Ramos (cell line): ENCODE results near the gene VCX2.
"Not testable (repeated sequence)": the region's sequence is repeated elsewhere in the genome, so short reads cannot be mapped to it uniquely, and the experiment has no call there.

Experiments used
- in situ Hi-C: fragments of 300-500 bp; cut with MboI; formaldehyde crosslinking; loops from one replicate; pipeline ENCODE4 v1.14.3; 2022; ENCODE audit warnings: low sequenced_read_pairs; ENCODE audit not compliant: unreplicated experiment

VCX2 gene

DNA sequence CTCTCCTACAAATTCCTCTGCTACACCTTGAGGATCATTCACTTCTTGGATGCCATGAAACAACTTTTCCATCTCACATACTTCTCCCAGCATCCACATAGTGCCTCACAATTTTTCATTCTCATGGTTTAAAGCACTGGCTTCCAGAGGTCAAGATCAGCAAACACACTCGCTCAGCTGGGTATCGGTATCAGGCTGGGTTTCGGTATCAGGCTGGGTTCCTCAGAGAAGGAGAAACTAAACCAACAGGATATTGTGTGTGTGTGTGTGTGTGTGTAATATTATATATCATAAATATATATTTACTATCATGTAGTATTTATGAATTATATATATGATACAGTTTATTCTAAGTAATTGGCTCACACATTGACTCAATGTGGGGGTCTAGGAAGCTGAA lies at the start of gene VCX2:
Gene VCX2, minus strand, starts transcription at position 99 of the 400 bp plus-strand sequence. CDS start 624 bp downstream, outside the sequence.
- in situ Hi-C loops, result not testable (repeated sequence)

DNA sequence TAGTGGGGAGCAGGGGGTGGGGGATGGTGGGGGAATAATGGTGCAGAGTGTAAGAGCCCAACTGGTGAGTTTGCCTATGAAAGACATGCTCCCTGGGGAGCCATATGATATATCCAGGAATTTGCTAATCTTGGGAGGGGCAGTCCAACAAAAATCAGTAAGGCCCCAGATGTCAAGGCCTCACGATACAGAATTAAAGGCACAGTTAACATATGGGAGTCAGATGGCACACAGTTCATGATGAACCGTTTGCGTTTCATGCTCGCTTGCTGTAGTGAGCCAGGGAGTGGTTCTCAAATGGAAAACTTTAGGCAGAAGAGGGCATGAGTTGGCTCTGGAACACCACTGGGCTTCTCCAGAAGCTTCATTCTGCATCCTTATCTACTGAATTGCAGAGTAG lies 33.9 kb upstream of the VCX2 start:
- in situ Hi-C loops, result no loop called here

DNA sequence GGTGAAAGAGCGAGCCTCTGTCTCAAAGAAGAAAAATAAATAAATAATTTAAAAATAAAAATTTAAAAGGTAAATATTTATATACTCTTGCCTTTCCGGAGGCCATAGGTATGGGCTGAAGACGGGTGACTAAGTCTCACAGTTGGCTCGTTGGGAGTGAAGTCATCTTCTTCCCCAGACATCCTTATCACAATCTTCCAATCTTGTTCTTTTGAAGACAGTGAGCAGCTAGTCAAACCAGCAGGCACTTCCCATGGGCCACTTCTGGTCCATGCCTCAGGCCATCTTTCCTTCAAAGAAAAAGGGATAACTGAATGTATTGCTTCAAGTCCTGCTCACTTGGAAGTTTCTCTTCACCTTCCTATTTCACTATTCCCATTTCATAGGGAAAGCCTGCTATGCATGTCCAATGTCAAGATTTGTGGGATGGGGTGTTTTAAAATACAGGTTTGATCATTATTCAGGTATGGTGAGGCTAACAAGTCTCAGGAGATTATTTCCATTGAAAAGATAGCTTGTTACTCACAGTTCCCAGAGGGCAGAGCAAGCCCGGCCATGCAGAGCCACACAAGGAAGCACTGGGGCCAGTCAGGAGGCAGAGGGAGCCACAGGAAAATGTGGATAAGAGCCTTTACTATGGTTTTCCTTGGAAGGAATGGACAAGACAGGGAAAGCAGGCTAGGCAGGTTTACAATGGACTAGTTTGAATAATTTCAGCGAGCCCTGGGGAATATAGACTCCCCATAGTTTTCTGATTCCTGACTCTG lies 33.3 kb upstream of the VCX2 start:
- in situ Hi-C loops, result no loop called here

DNA sequence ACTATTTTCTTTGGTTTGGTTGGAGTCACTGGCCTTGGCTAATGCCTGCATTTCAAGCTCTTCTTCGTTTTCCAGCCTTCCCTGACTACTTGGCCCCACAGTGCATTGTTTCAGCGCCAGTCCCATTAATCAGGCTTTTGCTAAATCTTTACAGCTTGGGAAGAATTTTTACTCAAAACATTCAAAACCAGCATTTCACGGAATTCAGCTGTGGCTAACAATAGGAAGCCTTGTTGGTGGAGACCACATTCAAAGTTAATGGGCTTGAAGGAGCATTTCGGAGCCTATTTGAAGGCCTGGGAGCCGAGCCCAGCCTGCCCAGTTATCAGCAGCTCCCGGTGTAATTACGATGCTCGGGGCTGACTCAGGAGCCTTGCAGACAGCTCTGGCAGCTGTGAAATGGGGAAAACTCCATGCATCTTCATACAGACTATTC lies 30.8 kb upstream of the VCX2 start:
- in situ Hi-C loops, result no loop called here

DNA sequence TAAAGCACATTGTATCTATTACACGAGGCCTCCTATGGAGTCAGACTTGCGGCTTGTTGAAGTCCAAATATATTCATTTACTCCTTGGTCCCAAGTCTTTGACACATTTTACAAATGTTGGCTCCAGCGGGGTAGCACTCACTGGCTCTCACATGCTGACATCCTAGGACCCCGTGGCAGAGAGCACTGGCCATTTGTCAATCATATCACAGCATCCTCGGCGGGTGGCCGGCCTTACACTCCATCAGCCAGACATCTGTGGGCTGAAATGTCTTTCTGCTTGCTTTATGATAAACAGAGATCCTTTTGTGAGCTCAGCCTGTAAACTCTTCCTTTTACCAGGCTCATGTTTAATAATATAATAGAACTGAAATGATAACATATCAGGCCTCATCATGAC lies 25.7 kb upstream of the VCX2 start:
- in situ Hi-C loops, result no loop called here

DNA sequence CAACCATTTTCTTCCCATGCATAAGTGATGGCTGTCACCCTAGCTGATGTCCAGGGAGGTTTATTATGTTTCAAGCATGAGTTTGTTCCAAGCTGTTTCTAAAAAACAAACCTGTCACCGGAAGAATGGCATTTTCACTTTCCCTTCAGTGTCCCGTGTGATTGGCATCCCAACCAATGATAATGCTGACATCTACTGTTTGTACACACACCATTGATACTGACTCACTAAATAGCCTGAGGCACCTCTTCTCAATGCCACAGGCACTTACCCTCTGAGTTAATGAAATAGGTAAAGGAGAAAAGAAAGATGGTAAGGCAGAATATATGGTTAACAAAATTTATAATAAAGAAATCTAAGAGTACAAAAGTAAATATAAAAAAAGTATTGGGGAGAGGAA lies 23.1 kb upstream of the VCX2 start:
- in situ Hi-C loops, result no loop called here

DNA sequence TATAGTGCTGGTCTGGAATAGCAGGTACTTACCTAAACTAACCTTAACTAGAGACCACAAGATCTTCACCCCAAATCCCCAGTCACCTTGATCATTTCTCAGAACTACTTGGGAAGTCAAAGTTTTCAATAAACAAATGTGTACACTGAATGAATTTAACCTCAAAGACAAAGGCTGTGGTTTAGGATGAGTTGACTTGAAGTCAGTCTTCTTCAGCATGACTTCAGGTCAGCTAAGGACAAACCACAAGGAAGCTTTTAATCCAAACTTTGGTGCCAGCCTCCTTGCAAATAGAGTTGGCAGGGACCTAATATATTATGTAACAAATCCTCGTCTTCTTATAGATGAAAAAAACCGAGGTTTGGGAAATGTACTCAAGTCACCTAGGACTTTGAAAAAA lies 21.2 kb upstream of the VCX2 start:
- in situ Hi-C loops, result no loop called here

DNA sequence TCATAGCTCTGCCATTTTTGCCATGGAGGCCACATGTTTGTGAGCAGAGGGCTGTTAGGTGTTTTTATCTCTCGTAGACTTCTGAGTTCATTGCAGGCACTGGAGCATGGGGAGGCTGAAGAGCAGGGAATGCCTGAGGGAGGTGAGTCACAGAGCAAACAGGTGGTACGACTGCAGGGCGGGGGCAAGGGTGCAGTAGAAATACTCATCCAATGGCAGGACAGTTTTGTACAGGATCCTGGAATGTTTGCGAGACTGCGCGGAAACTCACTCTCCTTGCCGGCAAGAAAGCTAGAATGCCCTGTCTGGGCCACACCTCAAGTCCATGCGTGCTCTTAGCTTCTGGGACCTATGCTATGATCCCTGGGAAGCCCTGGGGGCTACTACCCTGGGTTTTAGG lies 20.0 kb upstream of the VCX2 start:
- in situ Hi-C loops, result no loop called here

DNA sequence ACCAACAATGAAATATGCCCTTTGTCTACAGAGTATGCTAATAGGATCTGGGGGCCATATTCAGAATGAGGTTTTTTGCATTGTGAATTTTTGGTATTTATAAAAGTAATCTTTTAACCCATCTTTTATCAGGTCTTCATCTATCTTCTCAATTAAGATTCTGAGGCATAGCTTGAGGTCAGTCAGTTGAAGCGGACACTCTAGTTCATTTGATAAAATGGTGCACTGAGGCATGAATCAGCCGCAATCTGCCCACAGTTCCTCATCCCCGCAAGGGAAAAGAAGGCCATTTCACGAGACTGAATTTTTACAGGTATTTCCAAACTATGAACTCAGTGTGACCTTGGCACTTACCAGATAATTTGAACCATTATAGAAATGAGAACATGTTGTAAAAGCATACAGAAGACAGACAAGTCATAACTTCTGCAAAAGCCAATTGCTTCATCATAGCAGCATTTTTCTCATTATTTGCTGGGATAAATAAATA lies 19.3 kb upstream of the VCX2 start:
- in situ Hi-C loops, result no loop called here

DNA sequence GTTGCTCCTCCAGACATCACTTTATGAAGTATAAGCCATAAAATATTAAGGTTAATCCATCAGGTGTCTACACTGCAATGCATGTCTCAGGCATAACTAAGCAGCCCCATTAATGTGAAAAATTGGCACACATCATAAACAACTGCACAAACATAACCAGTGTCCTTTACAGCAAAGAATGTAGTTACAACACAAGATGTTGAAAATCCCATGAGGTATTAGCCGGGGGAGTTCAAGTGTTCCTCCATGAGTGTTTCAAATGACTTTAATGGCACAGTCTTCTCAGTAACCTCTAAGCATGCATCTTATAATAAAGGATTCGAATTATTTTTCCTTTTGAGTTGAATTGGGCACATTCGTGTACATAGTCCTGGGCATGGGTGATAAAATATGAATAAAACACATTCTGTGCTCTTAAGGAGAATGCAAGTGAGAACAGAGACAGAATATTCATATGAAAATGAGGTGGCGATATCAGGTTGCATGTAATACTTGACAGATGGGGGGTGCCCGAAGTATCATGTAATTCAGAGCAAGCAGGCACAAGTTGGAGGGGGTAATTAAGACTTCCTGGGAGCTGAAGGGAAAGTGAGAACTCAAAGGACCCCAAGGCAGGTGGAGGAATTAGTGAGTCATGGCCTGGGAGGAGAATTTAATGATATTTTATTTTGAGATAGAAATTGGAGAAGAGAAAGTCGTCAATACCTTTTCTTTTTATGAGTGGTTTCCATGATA lies 18.2 kb upstream of the VCX2 start:
- in situ Hi-C loops, result no loop called here

DNA sequence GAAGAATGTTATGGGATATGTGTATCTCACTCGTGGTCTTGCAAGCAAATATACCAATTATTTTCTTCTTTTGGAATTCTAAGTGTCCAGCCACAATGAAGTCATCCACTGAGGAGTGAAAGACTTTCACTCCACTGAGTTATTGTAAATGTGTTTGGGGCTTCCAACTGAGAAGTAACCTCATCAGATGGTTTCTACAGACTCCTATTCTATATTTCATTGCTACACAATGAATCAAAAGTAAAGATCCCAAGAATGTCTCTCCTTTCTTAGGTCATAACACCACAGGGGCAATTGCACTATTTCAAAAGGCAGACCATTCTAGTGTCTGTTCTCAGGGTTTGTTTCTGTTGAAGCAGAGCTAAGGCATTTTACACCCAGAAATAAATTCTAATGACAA lies 12.3 kb upstream of the VCX2 start:
- in situ Hi-C loops, result no loop called here

DNA sequence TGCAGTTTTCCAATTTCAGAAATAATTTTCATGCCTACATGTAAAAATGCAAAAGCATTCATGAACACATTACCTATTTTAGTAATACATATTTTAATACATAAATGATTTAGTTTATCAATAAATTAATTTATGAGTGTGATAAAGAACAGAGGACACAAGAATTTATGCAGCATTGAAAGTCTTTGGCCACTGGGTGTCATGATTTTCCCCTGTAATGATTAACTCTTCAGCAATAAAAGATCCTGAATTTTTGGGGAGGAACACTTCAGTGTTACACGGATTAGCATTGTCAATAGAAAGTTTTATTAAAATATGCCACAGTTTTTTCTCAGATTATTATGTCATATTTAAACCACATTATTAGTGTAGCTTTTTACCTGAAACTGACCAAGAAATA lies 8.6 kb upstream of the VCX2 start:
- in situ Hi-C loops, result no loop called here

DNA sequence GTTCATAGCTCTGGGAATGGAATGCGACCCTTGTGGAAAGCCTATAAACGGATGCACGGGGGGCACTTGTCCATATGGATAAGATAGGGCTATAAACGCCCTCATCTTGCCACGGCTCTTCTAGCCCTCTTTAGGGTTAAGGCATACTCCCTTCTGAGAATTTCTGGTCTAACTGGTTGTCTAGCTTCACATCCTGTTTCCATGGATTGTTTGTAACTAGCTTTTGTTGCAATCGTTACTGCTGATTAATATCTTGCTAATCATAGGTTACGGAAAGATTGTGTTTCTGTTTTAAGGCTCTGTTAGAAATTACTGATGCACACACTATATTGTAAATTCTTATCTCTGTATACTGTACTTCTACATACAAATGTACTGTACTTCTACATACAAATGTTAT lies 17.1 kb downstream of the VCX2 start:
- in situ Hi-C loops, result not testable (repeated sequence)

DNA sequence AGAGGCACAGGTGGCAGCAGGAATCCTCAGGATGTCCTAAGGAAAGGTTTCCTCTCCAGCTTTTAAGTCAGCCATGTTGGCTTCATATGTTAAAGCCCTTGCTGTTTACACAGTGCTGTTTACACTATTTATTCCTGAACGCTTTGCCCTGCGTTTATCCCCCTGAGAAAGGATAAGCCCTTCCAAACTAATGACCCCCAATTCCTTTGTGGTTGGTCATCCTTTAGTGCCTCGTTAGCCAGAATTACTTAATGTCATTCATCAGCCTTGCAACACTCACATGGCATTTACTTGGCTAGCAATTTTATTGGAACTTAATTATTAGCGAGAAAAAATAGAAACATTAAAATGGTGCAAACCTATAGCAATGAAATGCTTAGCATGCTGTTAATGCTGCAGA lies 23.8 kb downstream of the VCX2 start:
- in situ Hi-C loops, result no loop called here

DNA sequence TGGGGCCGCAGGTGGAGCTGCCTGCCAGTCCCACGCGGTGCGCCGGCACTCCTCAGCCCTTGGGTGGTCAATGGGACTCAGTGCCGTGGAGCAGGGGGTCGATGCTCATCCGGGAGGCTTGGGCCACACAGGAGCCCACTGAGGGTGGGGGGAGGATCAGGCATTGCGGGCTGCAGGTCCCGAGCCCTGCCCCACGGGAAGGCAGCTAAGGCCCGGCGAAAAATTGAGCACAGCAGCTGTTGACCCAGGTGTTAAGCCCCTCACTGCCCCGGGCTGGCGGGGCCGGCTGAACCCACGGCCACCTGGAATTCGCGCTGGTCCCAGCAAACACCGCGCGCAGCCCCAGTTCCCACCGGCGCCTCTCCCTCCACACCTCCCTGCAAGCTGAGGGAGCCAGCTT lies 26.1 kb downstream of the VCX2 start:
- in situ Hi-C loops, result no loop called here

DNA sequence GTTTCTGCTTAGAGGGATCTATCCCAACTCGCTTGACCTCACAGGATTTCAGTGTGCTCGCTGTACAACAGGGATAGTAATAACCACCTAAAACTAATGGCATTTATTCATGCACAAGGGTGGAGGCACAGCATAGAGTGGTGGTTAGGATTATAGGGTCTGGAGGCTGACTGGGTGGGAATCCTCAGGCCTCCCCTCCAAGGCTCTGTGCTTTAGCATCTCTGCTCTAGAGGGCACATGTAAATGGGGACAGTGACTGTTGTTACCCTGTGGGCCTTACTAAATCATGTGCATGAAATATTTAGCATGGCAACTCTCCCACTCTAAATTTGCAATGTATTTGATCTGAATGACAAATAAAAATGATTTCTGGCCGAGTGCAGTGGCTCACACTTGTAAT lies 29.2 kb downstream of the VCX2 start:
- in situ Hi-C loops, result no loop called here

DNA sequence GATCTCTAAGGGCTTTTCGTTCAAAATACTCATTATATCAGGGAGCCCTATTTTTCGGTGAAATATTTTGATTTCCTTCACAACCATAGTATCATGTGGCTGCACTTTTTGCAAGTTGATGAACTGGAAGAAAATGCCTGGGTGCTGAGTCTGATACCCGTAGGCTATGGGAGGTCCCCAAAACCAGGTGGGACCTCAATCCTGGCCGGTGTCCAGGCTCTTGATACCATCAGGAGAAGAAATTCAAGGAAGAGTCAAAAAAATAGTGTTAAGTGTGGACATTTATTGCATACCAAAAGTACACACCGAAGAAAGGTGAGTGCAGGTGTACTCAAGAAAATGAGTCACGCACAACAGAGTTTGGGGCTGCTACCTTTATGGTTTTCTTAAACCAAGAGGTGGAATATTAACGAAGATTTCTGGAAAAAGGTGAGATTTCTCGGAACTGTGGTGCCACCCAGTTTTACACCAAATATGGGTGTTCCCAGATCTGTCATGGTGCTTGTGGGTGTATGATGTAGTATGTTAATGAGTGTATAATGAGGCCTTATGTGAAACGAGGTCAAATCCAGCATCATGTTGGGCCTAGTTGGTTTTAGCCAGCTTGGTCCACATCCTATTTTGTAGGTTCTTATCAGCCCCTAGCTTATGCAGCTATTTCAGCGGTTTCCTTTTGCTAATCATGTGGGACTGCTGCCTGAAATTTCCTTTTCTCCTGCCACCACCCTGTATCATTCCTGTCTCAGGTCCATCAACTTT lies 29.9 kb downstream of the VCX2 start:
- in situ Hi-C loops, result no loop called here

DNA sequence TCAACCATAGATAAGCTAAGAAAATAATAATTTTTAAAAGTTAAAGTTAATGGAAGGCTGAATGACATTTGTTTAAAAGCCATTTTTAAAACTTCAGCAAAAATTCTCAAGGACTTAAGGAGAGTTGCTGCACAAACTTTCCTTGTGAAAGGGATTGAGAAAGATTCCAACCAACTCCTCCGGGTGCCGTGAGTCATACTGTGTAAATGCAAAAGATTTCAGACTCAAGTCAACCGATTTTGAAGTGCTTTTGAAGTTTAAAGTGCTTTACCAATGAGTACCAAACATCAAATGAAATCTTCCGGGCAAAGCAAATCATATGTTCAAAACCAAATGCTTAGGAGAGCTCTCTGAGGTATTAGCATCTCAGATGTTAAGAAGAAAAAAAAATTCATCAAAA lies 31.4 kb downstream of the VCX2 start:
- in situ Hi-C loops, result no loop called here

DNA sequence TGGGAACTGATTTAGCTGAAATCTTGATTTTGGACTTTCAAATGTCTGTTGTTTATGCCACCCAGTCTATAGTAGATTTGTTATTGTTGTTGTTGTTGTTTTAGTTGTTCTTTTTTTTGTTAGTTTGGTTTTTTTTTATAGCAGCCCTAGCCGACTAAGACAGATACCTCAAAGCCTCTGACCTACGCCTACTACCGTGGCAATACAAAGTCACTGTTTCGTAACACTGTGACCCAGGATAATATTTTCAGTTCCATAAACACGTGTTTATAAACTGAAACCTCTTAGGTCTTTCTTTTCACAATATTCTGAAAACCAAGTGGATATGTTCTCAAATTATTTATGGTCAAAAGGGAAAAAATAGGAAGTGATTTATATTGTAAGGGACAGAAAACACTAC lies 32.8 kb downstream of the VCX2 start:
- in situ Hi-C loops, result no loop called here

DNA sequence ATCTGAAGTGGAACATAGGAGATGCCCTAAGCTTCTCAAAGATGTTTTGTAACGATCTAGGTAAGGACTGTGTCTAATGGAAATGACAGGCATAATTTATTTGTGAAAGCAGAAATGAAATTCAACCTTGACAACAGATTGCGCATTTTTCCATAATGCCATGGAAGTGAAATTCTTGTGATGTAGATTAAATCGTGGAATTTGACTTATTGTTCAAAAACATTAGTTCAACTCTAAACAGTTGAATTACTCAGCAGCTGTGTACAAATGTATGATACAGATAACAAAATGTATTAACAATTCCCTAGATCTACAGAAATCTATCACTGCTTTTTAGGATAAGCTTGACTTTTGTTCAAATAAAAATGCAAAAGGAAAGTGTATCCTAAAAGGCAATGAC lies 44.4 kb downstream of the VCX2 start:
- in situ Hi-C loops, result no loop called here

DNA sequence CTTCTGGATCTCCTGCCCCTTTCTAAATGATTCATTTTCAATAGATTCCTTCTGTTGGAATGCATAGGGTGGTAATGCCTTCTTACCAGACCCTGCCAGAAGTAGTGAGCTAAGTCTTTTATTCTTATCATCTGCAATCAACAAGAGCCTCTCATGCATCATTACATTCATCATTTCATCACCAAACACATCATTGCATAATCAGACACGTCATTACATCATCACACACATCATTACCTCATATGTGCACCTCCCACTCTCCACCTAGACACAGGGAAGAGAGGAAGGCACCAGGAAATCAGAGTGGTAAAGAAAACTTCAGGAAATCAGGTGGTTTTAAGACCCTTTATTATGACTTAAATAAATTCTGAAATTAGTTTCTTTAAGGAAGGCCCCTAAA lies 45.0 kb downstream of the VCX2 start:
- in situ Hi-C loops, result no loop called here
